NCI-H2227 treated with DMSO at 0.1 percent for 48 hours (cell line): ENCODE data around the gene RAE1.
"Not testable (repeated sequence)": the region's sequence is repeated elsewhere in the genome, so short reads cannot be mapped to it uniquely, and the experiment has no call there.

Experiments used
- DNase-seq: peaks from one replicate; lab custom pipeline; 2025; lab: John Stamatoyannopoulos, UW

The RAE1 gene

DNA sequence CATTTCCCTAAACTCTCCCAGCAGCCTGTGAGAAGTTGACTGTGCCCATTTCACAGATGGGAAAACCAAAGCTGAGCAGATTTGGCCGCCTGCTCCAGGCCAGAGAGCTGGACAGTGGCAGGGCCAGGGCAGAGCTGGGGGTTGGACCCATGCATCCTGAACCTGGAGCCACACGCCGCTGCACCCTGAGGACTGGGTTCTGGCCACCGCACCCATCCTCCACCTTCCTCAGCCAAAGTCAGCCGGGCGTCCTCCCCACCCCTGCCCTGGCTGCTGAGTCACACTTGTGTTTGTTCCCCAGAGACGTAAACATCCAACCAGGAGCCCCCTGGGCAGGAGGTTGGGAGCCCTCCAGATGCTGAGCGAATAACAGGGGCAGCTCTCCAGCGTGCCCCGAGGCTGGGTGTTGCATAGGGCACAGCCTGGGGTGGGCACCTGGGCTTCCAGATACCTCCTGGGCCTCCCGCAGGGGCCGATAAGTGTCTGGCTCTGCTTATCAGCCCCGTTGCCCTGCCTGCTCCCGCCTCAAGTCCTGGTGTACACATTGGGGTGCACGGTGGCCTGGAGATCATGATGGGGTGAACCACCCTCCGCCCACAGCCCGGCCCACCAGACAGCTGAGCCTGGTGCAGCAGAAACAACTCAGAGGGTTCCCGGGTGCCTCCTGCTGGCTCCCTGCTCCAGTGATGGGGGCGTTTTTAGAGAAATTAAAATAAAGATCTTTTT, 64.0 kb downstream of the RAE1 start:
- no peak for DNase-seq

DNA sequence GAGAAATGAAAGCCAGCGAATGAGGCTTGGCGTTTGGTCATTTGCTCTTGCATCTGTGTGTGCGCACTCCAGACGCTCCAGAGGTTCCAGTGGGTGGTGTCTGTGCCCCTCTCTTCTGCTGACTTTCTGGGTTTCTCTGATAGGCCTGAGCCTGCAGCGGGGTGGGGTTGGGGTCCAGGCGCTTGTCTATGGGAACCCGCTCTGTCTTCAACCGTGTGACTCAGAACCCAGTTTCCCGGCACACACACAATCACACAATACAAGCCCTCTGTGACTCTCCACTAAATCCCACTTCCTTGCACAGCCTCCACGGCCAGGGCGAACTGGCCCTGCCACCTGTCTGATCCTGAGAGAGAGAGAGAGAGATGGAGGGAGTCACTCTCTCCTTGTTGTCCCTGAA, 64.7 kb downstream of the RAE1 start:
- no peak for DNase-seq

GRCh38 chr20:57416296-57417022, 65.4 kb downstream of the RAE1 start:
- DNase-seq: no peak

DNA sequence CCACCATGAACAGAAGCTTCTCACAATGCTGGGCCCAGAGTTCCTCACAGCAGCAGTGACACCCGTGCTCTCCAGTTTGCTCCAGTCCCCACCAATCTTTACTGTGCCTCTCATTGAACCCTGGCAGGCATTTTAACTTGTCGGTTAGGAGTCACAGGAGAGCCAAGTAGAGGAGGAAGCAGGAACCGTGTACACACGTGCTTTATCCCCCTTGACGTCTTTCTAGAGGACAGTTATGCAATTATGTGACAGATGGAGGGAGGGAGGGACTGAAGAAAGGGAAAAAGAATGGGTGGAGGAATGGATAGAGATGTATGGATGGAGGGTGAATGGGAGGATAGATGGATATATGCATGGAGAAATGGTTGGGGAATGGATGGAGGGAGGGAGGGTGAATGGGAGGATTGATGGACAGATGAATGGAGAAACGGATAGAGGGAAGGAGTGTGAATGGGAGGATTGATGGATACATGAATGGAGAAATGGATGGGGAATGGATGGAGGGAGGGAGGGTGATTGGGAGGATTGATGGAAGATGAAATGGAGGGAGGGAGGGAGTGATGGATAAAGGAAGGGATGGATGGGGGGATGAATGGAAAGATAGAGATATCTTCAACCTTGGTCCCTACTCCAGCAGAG, 66.1 kb downstream of the RAE1 start:
- no peak for DNase-seq

DNA sequence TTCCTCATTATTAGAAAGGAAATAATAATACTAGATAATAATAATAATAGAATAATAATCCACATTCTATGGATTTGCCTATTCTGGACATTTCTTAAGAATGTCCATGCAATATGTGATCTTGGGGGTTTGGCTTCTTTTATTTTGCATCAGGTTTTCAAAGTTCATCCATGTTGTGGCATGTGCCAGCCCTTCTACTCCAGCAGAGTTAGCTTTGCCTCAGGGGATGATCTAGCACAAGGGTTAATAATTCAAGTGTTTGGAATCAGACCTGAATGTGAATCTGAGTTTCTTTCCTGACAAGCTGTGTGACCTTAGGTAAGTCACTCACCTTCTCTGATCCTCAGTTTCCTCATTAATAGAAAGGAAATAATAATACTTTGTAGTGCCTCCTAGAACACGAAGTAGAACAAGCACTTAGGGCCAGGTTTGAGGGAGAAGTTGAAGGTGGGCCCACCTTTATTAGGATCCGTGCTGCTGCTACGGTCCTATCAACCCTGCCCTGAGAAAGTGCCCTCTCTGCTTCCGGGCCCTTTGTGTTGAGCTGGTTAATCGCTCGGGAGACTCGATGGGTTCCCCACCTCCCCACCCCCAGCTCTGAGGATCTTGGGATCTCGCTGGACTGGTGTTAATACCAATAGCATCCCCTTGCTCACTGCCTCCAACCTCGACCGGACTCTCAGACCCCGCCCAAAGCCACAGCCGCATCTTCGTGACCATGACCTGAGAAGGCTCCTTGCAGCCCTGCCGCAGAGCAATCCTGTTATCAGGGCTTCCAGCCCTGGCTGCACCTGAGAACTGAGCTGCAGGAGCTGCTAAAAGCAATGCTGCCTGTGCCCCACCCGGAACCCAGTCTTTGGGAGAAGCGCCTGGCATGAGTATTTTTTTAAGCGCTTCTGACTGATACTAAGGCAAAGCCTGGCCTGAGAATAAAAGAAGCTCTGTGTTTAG, 67.0 kb downstream of the RAE1 start:
- no peak for DNase-seq

DNA sequence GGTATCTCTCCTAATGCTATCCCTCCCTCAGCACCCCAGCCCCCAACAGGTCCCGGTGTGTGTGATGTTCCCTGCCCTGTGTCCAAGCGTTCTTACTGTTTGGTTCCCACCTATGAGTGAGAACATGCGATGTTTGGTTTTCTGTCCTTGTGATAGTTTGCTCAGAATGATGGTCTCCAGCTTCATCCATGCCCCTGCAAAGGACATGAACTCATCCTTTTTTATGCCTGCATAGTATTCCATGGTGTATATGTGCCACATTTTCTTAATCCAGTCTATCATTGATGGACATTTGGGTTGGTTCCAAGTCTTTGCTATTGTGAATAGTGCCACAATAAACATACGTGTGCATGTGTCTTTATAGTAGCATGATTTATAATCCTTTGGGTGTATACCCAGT, 68.4 kb downstream of the RAE1 start:
- not testable (repeated sequence) for DNase-seq

DNA sequence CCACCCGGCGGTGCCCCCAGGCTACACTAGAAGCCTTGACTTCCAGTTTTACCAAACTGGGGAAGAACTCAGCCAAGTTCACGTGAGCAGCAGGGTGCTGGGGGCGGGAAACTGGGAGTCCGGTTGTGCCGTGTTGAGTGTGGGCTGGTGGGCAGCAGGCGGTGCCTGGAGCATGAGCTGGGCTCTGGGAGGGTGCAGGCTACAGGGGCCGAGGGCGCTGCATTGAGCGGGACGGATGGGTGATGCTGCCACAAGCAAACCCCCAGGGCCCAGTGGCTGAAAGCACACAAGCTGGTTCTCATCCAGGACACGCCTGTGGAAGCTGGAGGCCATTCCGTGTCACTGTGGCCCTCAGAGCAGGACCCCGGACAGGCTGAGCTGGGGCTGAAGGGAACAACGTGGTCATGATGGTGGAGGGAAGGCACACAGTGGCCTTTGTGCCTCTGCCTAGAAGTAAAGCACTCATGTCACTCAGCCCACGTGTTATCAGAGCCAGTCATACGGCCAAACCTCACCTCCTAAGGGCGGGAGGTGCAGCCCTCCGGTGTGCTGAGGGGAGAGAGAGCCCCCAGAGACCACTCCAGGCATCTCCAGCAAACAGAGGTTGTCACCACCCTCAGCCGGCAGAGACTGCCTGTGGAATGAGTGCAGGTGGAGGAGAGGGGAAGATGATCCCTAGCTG, 69.7 kb downstream of the RAE1 start:
- no peak for DNase-seq

DNA sequence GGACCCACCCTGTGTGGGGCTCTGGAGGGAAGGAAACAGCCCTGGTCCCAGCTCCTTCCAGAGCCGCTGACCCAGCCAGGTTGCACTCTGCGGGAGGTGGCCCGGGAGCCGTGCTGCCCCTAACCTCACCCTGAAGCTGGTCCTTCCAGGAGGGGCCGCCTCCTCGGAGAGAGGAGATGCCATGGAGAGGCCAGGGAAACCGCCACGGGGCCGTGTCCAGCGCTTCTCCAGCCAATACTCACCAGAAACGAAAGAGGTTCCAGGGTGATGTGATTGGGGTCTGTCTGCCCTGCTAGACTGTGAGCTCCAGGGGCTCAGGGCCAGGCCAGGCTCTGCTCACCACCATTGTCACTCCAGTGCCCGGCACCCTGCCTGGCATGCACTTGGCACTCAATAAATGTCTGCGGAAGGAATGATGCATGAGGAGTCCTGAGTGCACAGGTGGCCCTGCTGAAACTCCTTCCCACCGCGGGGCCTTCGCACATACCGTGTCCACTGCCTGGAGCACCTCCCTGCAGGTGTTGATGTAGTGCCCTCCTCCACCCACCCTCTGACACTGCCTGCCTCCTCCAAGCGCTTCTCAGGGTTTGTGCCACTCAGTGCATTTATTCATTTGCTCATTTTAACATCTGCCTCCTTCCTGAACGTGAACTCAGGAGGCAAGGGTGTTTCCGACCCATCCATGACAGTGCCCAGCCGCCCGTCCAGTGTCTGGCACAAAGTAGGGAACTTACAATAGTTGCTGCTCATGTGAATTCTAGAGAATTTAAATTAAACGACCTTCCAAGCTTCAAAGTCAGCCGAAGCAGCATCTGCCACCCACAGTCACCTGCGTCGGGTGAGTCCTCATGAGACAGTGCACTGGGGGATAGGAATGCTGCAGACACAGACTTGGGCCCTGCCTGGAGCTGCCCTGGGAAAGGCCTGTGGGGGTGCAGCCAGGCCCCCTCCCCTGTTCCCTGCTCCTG, 70.5 kb downstream of the RAE1 start:
- no peak for DNase-seq

DNA sequence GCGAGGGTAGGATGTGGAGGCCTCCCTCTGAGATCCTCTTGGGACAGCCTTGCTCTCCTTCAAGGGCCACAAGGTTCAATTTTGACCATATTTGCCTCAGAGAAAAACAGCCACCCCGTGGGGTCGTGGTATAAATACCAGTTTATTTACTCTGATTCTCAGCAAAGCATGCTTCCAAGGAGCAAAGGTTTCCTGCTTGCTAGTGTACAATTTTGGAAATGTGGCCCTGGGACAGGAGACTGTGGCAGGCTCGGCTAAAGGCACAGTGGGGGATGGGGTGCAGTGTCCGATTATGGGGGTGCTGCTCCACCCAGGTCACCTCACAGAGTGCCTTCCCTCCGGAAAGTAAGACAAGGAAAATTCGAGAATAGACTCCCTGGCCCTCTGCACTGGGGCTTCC, 71.2 kb downstream of the RAE1 start:
- no peak for DNase-seq

DNA sequence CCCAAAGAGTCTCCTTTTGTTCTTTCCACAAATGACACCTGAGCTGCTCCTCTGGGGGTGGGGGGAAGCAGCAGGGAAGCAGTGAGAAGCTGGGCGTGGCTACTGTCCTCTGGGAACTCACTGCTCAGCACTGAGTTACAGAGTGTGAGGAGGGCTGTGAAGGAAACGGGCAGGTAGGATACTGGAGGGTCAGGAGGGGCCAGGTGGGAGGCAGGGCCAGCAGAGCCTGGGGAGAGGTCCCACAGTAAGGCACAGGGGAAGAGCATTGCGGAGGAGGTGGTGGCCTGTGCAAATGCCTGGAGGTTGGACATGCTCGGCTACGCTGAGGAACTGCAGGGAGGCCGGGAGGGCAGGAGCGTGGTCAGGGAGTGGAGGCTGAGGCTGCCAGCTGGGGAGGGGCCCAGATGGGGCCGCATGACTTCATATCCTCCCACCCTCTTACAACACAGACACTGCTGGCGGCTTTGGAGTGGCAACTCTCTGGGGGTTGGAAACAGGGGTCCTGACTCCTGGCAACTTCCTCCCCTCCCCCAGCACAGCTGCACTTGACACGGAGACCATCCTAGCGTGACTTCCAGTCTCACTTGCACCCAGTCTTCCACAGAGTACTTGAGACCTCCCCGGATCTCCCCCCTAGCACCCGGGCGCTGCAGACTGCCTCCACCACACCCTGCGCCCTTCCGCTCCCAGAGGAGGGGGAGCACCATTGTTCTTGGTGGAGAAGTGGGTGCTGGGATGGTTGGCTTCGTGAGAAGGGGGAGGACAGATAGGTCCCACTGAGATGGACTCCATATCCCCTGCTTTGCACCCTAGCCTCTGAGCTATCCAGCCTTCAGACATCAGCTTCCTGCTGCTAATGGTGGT, 74.3 kb downstream of the RAE1 start:
- DNase-seq: no peak

DNA sequence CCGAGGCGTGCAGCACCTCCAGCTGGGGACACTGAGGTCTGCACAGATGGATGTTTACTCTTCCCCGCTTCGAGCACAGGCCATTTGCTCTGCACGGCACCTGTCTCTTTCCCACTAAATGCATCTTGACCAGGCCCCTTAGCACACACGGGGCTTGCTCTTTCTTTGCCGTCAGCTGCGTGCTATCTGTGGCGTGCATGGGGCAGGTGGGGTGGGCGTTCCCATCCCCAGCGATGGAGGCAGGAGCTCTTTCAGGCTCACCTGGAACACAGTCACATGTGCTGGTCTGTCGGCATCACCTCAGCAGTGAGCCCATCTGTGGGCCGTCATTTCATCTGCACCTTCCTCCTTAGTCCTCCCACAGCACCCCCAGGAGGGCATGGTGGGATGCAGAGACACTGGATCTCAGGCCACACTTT, 75.2 kb downstream of the RAE1 start:
- no peak for DNase-seq

GRCh38 chr20:57426831-57427230, 75.8 kb downstream of the RAE1 start:
- no peak for DNase-seq

DNA sequence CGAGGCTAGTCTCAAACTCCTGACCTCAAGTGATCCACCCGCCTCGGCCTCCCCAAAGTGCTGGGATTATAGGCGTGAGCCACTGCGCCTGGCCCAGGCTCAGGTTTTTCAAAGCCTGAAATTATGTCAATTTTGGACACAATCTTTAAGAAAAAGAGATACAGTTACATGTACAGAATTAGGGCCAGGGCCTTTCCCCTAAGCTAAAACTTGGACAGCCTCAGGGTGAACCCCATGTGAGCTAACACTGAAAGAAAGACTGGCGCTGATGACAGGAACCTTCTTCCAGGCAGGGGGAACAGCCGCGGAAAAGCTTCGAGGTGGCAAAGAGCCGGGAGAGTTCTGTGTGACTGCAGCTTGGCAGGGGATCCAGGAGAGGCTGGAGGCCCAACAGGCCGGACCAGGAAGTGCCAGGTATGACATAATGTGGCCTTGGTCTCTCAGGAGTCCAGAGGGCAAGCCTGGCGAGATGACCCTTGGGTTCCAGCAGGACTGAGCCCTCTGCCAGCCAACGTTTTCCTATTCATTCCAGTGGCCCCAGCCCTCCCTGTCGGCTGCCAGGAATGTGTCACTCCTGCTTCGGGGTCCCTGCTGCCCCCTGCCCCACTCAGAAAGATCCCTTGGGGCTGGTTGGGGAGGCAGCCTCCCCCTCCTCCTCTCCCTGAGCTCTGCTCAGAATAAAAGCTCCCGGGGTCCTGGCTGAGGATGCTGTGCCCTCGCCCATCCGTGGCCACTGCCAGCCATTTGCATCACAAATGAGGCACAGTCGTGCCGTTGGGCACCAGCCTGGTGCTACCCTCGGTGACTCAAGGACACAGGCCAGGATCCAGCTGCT, 77.5 kb downstream of the RAE1 start:
- no peak for DNase-seq
